Measurements from ENCODE around the gene LRRC7.

DNA sequence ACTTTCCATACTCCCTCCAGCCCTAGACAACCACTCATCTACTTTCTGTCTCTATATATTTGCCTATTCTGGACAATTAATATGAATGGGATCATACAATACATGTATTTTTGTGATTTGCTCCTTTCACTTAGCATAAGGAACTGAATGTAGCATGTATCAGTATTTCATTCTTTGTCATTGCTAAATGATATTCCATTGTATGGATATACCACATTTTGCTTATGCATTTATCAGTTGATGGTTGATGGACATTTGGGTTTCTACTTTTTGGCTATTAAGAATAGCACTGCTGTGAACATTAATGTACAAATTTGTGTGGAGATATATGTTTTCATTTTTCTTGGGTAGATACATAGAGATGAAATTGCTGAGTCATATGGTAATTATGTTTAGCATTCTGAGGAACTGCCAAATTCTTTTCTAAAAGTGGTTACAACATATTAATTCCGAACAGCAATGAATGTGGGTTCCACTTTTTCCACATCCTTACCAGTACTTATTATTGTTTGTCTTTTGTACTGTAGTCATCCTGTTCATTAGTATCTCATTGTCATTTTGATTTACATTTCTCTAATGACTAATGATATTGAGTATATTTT is 516.7 kb downstream of the LRRC7 start:
- TF ChIP-seq, protein P1, sequence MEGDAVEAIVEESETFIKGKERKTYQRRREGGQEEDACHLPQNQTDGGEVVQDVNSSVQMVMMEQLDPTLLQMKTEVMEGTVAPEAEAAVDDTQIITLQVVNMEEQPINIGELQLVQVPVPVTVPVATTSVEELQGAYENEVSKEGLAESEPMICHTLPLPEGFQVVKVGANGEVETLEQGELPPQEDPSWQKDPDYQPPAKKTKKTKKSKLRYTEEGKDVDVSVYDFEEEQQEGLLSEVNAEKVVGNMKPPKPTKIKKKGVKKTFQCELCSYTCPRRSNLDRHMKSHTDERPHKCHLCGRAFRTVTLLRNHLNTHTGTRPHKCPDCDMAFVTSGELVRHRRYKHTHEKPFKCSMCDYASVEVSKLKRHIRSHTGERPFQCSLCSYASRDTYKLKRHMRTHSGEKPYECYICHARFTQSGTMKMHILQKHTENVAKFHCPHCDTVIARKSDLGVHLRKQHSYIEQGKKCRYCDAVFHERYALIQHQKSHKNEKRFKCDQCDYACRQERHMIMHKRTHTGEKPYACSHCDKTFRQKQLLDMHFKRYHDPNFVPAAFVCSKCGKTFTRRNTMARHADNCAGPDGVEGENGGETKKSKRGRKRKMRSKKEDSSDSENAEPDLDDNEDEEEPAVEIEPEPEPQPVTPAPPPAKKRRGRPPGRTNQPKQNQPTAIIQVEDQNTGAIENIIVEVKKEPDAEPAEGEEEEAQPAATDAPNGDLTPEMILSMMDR (IDR thresholded peaks at IDR 0.05; ENCODE audit: poor library complexity, severe bottlenecking) = no peak
- TF ChIP-seq SMC3 (conservative IDR thresholded peaks at IDR 0.05; ENCODE audit: poor library complexity) = no peak
- TF ChIP-seq POLR2AphosphoS5 (IDR thresholded peaks at IDR 0.05) = no peak
- TF ChIP-seq EP300 (conservative IDR thresholded peaks at IDR 0.05; ENCODE audit: poor library complexity, severe bottlenecking) = no peak
- TF ChIP-seq EZH2 (IDR thresholded peaks at IDR 0.05; ENCODE audit: borderline replicate concordance, insufficient read depth, low read length, poor library complexity, severe bottlenecking) = no peak
- no peak for TF ChIP-seq TAF1 (IDR thresholded peaks at IDR 0.05; ENCODE audit: low read depth)
- TF ChIP-seq MXI1 (conservative IDR thresholded peaks at IDR 0.05; ENCODE audit: poor library complexity, severe bottlenecking) = no peak
- TF ChIP-seq RAD21 (conservative IDR thresholded peaks at IDR 0.05) = no peak
- TF ChIP-seq, protein P2, sequence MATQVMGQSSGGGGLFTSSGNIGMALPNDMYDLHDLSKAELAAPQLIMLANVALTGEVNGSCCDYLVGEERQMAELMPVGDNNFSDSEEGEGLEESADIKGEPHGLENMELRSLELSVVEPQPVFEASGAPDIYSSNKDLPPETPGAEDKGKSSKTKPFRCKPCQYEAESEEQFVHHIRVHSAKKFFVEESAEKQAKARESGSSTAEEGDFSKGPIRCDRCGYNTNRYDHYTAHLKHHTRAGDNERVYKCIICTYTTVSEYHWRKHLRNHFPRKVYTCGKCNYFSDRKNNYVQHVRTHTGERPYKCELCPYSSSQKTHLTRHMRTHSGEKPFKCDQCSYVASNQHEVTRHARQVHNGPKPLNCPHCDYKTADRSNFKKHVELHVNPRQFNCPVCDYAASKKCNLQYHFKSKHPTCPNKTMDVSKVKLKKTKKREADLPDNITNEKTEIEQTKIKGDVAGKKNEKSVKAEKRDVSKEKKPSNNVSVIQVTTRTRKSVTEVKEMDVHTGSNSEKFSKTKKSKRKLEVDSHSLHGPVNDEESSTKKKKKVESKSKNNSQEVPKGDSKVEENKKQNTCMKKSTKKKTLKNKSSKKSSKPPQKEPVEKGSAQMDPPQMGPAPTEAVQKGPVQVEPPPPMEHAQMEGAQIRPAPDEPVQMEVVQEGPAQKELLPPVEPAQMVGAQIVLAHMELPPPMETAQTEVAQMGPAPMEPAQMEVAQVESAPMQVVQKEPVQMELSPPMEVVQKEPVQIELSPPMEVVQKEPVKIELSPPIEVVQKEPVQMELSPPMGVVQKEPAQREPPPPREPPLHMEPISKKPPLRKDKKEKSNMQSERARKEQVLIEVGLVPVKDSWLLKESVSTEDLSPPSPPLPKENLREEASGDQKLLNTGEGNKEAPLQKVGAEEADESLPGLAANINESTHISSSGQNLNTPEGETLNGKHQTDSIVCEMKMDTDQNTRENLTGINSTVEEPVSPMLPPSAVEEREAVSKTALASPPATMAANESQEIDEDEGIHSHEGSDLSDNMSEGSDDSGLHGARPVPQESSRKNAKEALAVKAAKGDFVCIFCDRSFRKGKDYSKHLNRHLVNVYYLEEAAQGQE (IDR thresholded peaks at IDR 0.05; ENCODE audit: borderline replicate concordance) = no peak

Data from neural cell (in vitro differentiated cells).